ENCODE data around the gene RHBDD1. TPM values are rescaled to one million over a fixed set of nuclear protein-coding genes. Genes with fewer than 3 reads are reported as not detected.

RHBDD1 gene
- polyA plus RNA-seq, 3 donors: 8.1 to 19.5 (median 15.5) TPM

DNA sequence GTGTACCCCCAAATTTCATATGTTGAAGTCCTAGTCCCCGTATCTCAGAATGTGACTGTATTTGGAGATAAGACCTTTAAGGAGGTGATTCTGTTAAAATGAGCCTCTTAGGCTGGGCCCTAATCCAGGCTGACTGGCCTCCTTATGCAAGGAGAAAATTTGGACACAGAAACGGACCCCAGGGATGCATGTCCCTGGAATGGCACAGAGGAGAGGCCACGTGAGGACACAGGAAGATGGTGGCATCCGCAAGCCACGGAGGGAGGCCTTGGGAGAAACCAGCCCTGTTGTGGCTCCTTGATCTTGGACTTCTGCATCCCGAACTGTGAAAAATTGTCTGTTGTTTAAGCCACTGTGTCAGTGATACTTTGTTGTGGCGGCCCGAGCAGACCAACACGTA is 177.5 kb downstream of the RHBDD1 start:
- 94% methylated on average over 5 of the region's 9 CpGs for WGBS (ENCODE audit: insufficient coverage)

GRCh38 chr2:227013881-227014280 is 178.0 kb downstream of the RHBDD1 start:
- Mint-ChIP-seq H3K9me3 (peaks cover 0 to 3% (median 0%) of the 10 kb centered on the region in 7 donors), H3K4me3 (no peak overlapping the region), H3K36me3 (no peaks in the 10 kb centered on the region), H3K27me3 (ENCODE audit: low read depth in 3 of 3) (peaks cover 6 to 12% (median 8%) of the 10 kb centered on the region in 3 donors), H3K27ac (peak overlapping the region in 1 of 7 donors; percentile 31), H3K4me1 (no peaks in the 10 kb centered on the region)
- H4K20me1 ChIP-seq (ENCODE audit: insufficient read depth, low read length): no peaks in the 10 kb centered on the region
- no peaks in the 10 kb centered on the region for H3K79me2 ChIP-seq (ENCODE audit: insufficient read depth, low read length)
- intact Hi-C loops (cut with micrococcal nuclease): no loop called here
- no peaks in the 10 kb centered on the region for H3K4me1 ChIP-seq (ENCODE audit: control insufficient read depth in 1 of 2, insufficient read depth in 2 of 2, low read length in 2 of 2)
- no peak overlapping the region for H3K4me3 ChIP-seq (replicated peaks in 1 of 3; ENCODE audit: low read depth in 2 of 3, low read length in 3 of 3)
- H3K36me3 ChIP-seq (replicated peaks in 1 of 2; ENCODE audit: control insufficient read depth in 1 of 2, insufficient read depth in 2 of 2, low read length in 2 of 2): no peaks in the 10 kb centered on the region
- DNase-seq: no peak
- TF ChIP-seq, protein P1, sequence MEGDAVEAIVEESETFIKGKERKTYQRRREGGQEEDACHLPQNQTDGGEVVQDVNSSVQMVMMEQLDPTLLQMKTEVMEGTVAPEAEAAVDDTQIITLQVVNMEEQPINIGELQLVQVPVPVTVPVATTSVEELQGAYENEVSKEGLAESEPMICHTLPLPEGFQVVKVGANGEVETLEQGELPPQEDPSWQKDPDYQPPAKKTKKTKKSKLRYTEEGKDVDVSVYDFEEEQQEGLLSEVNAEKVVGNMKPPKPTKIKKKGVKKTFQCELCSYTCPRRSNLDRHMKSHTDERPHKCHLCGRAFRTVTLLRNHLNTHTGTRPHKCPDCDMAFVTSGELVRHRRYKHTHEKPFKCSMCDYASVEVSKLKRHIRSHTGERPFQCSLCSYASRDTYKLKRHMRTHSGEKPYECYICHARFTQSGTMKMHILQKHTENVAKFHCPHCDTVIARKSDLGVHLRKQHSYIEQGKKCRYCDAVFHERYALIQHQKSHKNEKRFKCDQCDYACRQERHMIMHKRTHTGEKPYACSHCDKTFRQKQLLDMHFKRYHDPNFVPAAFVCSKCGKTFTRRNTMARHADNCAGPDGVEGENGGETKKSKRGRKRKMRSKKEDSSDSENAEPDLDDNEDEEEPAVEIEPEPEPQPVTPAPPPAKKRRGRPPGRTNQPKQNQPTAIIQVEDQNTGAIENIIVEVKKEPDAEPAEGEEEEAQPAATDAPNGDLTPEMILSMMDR (IDR thresholded peaks at IDR 0.05): no peak
- H3K4me2 ChIP-seq (replicated peaks; ENCODE audit: extremely low read depth, low read length, poor library complexity, severe bottlenecking): no peak overlapping the region
- H2AFZ ChIP-seq (ENCODE audit: insufficient read depth, low read depth, low read length, poor library complexity, severe bottlenecking): no peak overlapping the region
- 80% methylated on average over 2 of the region's 8 CpGs for WGBS (ENCODE audit: insufficient coverage)
- no peaks in the 10 kb centered on the region for H3K27me3 ChIP-seq (ENCODE audit: control insufficient read depth in 2 of 2, insufficient read depth in 2 of 2, low read length in 2 of 2)
- no peaks in the 10 kb centered on the region for H3K9me3 ChIP-seq (replicated peaks in 1 of 2; ENCODE audit: control insufficient read depth in 1 of 2, insufficient read depth in 1 of 2, low read length in 2 of 2)
- H3K9ac ChIP-seq (ENCODE audit: insufficient read depth, low read length, poor library complexity, severe bottlenecking): no peak overlapping the region
- no peak overlapping the region for H3K27ac ChIP-seq (ENCODE audit: low read depth in 1 of 2, low read length in 2 of 2)

More for the DNA sequence above, 177.5 kb downstream of the RHBDD1 start:
- no peaks in the 10 kb centered on the region for H3K4me1 Mint-ChIP-seq
- H3K27ac Mint-ChIP-seq: no peak overlapping the region
- H3K4me3 Mint-ChIP-seq: peak overlapping the region in 1 of 2 donors; percentile 2
- no peak overlapping the region for H3K9ac ChIP-seq (ENCODE audit: insufficient read depth, low read length, poor library complexity, severe bottlenecking)
- peaks cover 6 to 12% (median 8%) of the 10 kb centered on the region in 3 donors for H3K27me3 Mint-ChIP-seq (ENCODE audit: low read depth in 3 of 3)
- H3K27ac ChIP-seq (ENCODE audit: low read depth in 1 of 2, low read length in 2 of 2): no peak overlapping the region
- intact Hi-C loops (cut with micrococcal nuclease): no loop called here
- no peaks in the 10 kb centered on the region for H3K36me3 Mint-ChIP-seq
- peaks cover 0 to 3% (median 0%) of the 10 kb centered on the region in 7 donors for H3K9me3 Mint-ChIP-seq
- H3K4me2 ChIP-seq (replicated peaks; ENCODE audit: extremely low read depth, low read length, poor library complexity, severe bottlenecking): no peak overlapping the region
- H3K79me2 ChIP-seq (ENCODE audit: insufficient read depth, low read length): no peaks in the 10 kb centered on the region
- no peaks in the 10 kb centered on the region for H3K36me3 ChIP-seq (replicated peaks in 1 of 2; ENCODE audit: control insufficient read depth in 1 of 2, insufficient read depth in 2 of 2, low read length in 2 of 2)
- no peaks in the 10 kb centered on the region for H3K9me3 ChIP-seq (replicated peaks in 1 of 2; ENCODE audit: control insufficient read depth in 1 of 2, insufficient read depth in 1 of 2, low read length in 2 of 2)
- no peaks in the 10 kb centered on the region for H4K20me1 ChIP-seq (ENCODE audit: insufficient read depth, low read length)
- no peaks in the 10 kb centered on the region for H3K4me1 ChIP-seq (ENCODE audit: control insufficient read depth in 1 of 2, insufficient read depth in 2 of 2, low read length in 2 of 2)
- H3K27me3 ChIP-seq (ENCODE audit: control insufficient read depth in 2 of 2, insufficient read depth in 2 of 2, low read length in 2 of 2): no peaks in the 10 kb centered on the region
- TF ChIP-seq, protein P1 (IDR thresholded peaks at IDR 0.05): no peak
- no peak for DNase-seq
- no peak overlapping the region for H3K4me3 ChIP-seq (replicated peaks in 1 of 3; ENCODE audit: low read depth in 2 of 3, low read length in 3 of 3)
- no peak overlapping the region for H2AFZ ChIP-seq (ENCODE audit: insufficient read depth, low read depth, low read length, poor library complexity, severe bottlenecking)

Data from CD14-positive monocyte (primary cell).